ENCODE data around the gene PHC2.

Gene PHC2

DNA sequence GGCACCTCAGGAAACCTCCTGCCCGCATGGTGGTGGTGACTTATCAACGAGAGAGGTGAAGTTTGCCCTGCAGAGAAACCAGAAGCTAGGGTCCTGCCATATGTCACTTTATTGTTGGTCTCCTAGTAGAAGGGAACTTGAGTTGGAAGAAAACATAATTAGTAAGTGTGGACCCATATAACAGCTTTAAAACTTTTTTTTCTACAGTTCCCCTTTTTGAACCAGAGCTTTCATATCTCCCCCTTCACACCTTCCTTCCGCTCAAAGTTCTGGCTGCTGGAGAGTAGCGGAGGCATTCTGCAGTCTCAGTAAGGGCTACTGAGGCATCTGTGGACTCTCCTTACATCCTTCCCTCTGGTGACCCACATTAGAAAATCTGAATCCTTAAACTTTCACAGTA lies 48.9 kb downstream of the PHC2 start:
- H3K9me3 ChIP-seq (ENCODE audit: control insufficient read depth, insufficient read depth, low read length), result no peaks in the 10 kb centered on the region
- H3K9ac ChIP-seq (ENCODE audit: low read depth, low read length), result no peak overlapping the region
- peaks cover 16% of the 10 kb centered on the region; the same call in 1 of the 2 replicates for H3K4me1 ChIP-seq (ENCODE audit: insufficient read depth, low read length)
- no peaks in the 10 kb centered on the region for H3K36me3 ChIP-seq (ENCODE audit: insufficient read depth, low read length)

DNA sequence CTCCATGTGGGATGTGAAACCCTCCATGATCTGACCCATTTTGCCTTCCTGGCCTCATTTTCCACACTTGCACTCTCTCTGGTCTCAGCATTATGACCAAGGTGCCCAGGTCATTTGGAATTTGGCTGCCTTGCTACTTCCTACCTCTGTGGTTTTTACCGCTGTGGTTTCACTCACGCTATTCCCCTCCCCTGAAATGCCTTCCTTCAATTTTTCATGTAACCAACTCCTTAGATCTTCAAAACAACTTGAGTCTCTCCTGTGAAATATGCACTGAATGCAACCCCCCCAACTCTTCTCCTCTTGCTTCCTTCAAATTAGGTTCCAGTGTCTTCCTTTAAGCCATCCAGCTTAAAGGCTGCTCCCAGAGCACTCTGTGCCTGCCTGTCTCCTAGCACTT lies 50.1 kb downstream of the PHC2 start:
- H3K9me3 ChIP-seq (ENCODE audit: control insufficient read depth, insufficient read depth, low read length), result no peaks in the 10 kb centered on the region
- no peaks in the 10 kb centered on the region for H3K36me3 ChIP-seq (ENCODE audit: insufficient read depth, low read length)
- no peak overlapping the region for H3K9ac ChIP-seq (ENCODE audit: low read depth, low read length)
- peaks cover 18% of the 10 kb centered on the region; the same call in 1 of the 2 replicates for H3K4me1 ChIP-seq (ENCODE audit: insufficient read depth, low read length)

- Histone ChIP-seq H3K9me3 (ENCODE audit: control insufficient read depth, insufficient read depth, low read length) (no peaks in the 10 kb centered on the region), H3K36me3 (ENCODE audit: insufficient read depth, low read length) (no peaks in the 10 kb centered on the region), H3K4me1 (ENCODE audit: insufficient read depth, low read length) (peaks cover 18% of the 10 kb centered on the region; the same call in 1 of the 2 replicates), H3K9ac (ENCODE audit: low read depth, low read length) (no peak overlapping the region)
These were observed 51.1 kb downstream of the PHC2 start for GRCh38 chr1:33379631-33380354.

DNA sequence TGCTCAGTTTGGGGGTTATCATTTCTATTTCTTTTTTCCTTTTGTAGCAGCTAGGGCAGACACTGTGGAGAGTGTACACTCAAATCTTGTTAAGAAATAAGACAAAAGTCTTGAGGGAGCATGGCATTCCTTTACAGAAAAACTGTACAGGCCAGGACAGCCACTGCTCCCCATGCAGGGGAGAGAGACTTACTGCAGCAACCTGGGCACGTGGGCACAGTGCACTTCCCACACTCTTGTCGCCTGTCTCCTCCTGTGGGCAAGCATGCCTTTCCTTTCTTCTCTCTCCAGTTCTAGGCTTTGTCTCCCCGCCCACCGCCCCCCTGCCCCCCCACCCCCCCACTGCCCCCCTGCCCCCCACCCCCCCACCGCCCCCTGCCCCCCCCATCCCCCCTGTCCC lies 51.9 kb downstream of the PHC2 start:
- peaks cover 12% of the 10 kb centered on the region; the same call in 1 of the 2 replicates for H3K4me1 ChIP-seq (ENCODE audit: insufficient read depth, low read length)
- H3K9ac ChIP-seq (ENCODE audit: low read depth, low read length), result no peak overlapping the region
- H3K36me3 ChIP-seq (ENCODE audit: insufficient read depth, low read length), result no peaks in the 10 kb centered on the region
- no peaks in the 10 kb centered on the region for H3K9me3 ChIP-seq (ENCODE audit: control insufficient read depth, insufficient read depth, low read length)

- H3K4me1 ChIP-seq (ENCODE audit: insufficient read depth, low read length), result peaks cover 8% of the 10 kb centered on the region; the same call in 1 of the 2 replicates
These were observed 52.4 kb downstream of the PHC2 start for GRCh38 chr1:33378524-33378923.

GRCh38 chr1:33377756-33378155 lies 53.1 kb downstream of the PHC2 start:
- Histone ChIP-seq H3K36me3 (ENCODE audit: insufficient read depth, low read length) (no peaks in the 10 kb centered on the region), H3K4me1 (ENCODE audit: insufficient read depth, low read length) (peaks cover 8% of the 10 kb centered on the region; the same call in 1 of the 2 replicates), H3K9ac (ENCODE audit: low read depth, low read length) (no peak overlapping the region)

More at GRCh38 chr1:33378524-33378923, 52.4 kb downstream of the PHC2 start:
- H3K9ac ChIP-seq (ENCODE audit: low read depth, low read length), result no peak overlapping the region
- no peaks in the 10 kb centered on the region for H3K36me3 ChIP-seq (ENCODE audit: insufficient read depth, low read length)
- no peaks in the 10 kb centered on the region for H3K9me3 ChIP-seq (ENCODE audit: control insufficient read depth, insufficient read depth, low read length)

DNA sequence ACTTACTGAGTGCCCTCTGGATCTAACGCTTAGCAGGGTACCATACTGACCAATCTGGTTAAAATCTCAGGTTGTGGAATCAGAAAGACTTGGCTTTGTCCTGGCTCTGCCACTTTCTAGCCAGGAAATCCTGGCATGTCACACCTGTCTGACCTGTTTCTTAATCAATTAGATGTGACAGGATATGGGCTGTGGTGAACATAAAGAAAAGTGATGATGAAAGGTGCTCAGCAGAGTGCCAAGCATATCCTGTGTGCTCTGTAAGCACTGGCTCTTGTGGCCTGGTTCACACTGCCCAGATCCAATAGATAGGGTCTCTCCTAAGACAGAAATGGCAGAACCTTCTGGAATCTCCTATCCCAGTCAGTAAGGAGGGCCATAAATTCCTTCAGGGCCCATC lies 53.9 kb downstream of the PHC2 start:
- H3K36me3 ChIP-seq (ENCODE audit: insufficient read depth, low read length), result no peaks in the 10 kb centered on the region
- H3K9ac ChIP-seq (ENCODE audit: low read depth, low read length), result no peak overlapping the region
- peaks cover 8% of the 10 kb centered on the region; the same call in 1 of the 2 replicates for H3K4me1 ChIP-seq (ENCODE audit: insufficient read depth, low read length)
- no peaks in the 10 kb centered on the region for H3K9me3 ChIP-seq (ENCODE audit: control insufficient read depth, insufficient read depth, low read length)

More at GRCh38 chr1:33377756-33378155, 53.1 kb downstream of the PHC2 start:
- H3K9me3 ChIP-seq (ENCODE audit: control insufficient read depth, insufficient read depth, low read length), result no peaks in the 10 kb centered on the region

GRCh38 chr1:33375316-33375715 lies 55.6 kb downstream of the PHC2 start:
- Histone ChIP-seq H3K36me3 (ENCODE audit: insufficient read depth, low read length) (no peaks in the 10 kb centered on the region), H3K9me3 (ENCODE audit: control insufficient read depth, insufficient read depth, low read length) (no peaks in the 10 kb centered on the region), H3K9ac (ENCODE audit: low read depth, low read length) (no peak overlapping the region), H3K4me1 (ENCODE audit: insufficient read depth, low read length) (peaks cover 8% of the 10 kb centered on the region; the same call in 1 of the 2 replicates)

DNA sequence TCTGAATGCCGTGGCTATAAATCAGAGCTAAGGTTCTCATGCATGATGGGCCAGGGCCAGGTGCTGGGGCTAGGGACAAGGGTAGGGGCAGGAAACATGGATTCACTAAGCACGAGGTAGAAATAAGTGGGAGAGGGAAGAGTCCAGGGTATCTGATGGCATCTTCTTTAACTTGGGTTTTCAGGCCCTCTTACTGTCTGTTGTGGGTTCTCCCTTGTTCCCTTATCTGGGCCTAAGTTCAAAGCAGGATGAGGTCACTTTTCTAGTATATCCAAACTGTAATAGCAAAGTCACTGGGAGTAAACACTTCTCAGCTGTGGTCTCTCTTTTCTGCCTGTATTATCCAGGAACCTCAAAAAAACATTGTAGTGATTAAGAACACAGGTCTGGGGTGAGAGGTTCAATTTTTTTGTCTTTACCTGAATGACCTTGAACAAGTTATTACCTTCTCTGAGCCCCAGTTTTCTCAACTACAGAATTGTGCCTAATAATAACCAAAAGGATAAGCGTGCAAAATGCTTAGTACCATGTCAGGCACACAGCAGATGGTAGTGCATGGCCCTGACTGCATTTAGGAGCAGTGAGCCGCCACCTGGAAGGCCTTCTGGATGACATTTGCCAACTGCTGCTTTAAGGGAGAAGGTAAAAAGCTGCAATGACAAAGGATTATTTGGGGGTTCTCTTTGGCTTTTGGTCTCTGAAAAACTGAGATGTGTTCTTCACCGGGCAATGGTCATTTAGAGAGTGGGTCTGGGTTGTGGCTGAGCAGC lies 56.4 kb downstream of the PHC2 start:
- no peaks in the 10 kb centered on the region for H3K36me3 ChIP-seq (ENCODE audit: insufficient read depth, low read length)
- peaks cover 4% of the 10 kb centered on the region; the same call in 1 of the 2 replicates for H3K4me1 ChIP-seq (ENCODE audit: insufficient read depth, low read length)
- H3K9me3 ChIP-seq (ENCODE audit: control insufficient read depth, insufficient read depth, low read length), result no peaks in the 10 kb centered on the region
- no peak overlapping the region for H3K9ac ChIP-seq (ENCODE audit: low read depth, low read length)

DNA sequence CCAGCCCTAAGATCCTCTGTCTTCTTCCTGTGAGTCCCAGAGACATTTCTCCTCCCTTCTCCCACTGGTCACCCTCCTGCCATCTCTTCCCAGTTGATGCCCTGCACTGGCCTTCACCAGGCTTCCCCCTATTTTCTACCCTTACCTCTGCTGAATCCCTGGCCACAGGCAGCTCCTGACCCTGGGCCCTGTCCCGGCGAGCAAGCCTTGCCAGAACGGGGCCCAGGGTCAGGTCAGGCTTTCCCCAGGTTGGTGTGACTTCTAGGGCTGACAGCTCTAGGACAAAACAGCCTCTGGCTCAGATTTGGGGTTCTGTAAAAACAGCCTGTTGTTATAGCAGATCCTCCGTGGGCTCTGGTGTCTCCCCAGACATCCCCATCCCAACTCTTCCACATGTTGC lies 57.3 kb downstream of the PHC2 start:
- Histone ChIP-seq H3K4me1 (ENCODE audit: insufficient read depth, low read length) (0 out of 2 replicates have a peak, but pooled peaks cover 2% of the 10 kb centered on the region), H3K9me3 (ENCODE audit: control insufficient read depth, insufficient read depth, low read length) (no peaks in the 10 kb centered on the region), H3K36me3 (ENCODE audit: insufficient read depth, low read length) (no peaks in the 10 kb centered on the region; the same call in 1 of the 2 replicates), H3K9ac (ENCODE audit: low read depth, low read length) (no peak overlapping the region)

GRCh38 chr1:33372677-33373076 lies 58.2 kb downstream of the PHC2 start:
- Histone ChIP-seq H3K36me3 (ENCODE audit: insufficient read depth, low read length) (no peaks in the 10 kb centered on the region; the same call in 1 of the 2 replicates), H3K9ac (ENCODE audit: low read depth, low read length) (no peak overlapping the region)

DNA sequence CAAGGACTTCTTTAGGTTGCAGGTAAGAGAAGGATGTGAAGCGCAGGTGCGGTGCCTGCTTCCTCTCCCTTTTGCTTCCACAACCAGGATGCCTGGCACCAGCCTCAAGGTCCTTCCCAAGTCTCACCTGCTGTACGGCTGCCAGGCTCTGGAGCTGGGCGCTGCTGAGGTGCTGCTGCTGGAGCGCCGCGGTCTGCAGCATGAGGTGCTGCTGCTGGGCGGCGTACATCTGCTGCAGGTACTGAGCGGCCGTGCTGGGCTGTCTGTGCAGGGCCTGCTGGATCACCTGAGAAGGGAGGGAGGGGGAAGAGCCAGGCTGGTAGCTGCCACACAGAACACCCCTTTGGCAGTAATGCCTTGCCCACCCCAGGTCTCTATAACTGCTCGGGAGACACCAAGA lies 58.7 kb downstream of the PHC2 start:
- Histone ChIP-seq H3K36me3 (ENCODE audit: insufficient read depth, low read length) (no peaks in the 10 kb centered on the region; the same call in 1 of the 2 replicates), H3K4me1 (ENCODE audit: insufficient read depth, low read length) (0 out of 2 replicates have a peak, but pooled peaks cover 2% of the 10 kb centered on the region), H3K9ac (ENCODE audit: low read depth, low read length) (no peak overlapping the region), H3K9me3 (ENCODE audit: control insufficient read depth, insufficient read depth, low read length) (no peaks in the 10 kb centered on the region)

More at GRCh38 chr1:33372677-33373076, 58.2 kb downstream of the PHC2 start:
- no peaks in the 10 kb centered on the region for H3K9me3 ChIP-seq (ENCODE audit: control insufficient read depth, insufficient read depth, low read length)
- 0 out of 2 replicates have a peak, but pooled peaks cover 2% of the 10 kb centered on the region for H3K4me1 ChIP-seq (ENCODE audit: insufficient read depth, low read length)

DNA sequence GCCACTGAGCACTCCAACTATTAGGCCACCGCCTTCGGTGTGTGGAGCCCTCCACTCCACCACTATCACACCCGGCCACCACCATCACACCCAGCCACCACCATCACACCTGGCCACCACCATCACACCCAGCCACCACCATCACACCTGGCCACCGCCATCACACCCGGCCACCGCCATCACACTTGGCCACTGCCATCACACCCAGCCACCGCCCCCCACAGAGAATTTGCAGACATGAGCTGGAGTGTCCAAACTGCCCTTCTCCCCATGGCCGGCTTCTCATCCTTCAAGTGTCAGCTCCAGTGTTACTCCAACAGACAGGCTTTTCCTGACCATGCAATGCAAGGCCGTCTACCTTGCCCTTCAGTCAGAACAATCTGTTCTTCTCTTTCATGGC lies 59.6 kb downstream of the PHC2 start:
- Histone ChIP-seq H3K9ac (ENCODE audit: low read depth, low read length) (no peak overlapping the region), H3K36me3 (ENCODE audit: insufficient read depth, low read length) (no peaks in the 10 kb centered on the region; the same call in 1 of the 2 replicates), H3K4me1 (ENCODE audit: insufficient read depth, low read length) (no peaks in the 10 kb centered on the region), H3K9me3 (ENCODE audit: control insufficient read depth, insufficient read depth, low read length) (no peaks in the 10 kb centered on the region)

- H3K36me3 ChIP-seq (ENCODE audit: insufficient read depth, low read length), result no peaks in the 10 kb centered on the region; the same call in 1 of the 2 replicates
These were observed 60.1 kb downstream of the PHC2 start for GRCh38 chr1:33370827-33371226.

More at GRCh38 chr1:33370827-33371226, 60.1 kb downstream of the PHC2 start:
- no peaks in the 10 kb centered on the region for H3K9me3 ChIP-seq (ENCODE audit: control insufficient read depth, insufficient read depth, low read length)
- no peak overlapping the region for H3K9ac ChIP-seq (ENCODE audit: low read depth, low read length)
- H3K4me1 ChIP-seq (ENCODE audit: insufficient read depth, low read length), result no peaks in the 10 kb centered on the region
